GM23338 (cell line): ENCODE measurements around the gene ST3GAL6. TPM values are rescaled to one million over a fixed set of nuclear protein-coding genes. Genes with fewer than 3 reads are reported as not detected.

Experiments used
- STAT1 ChIP-seq: IDR thresholded peaks from one replicate; pipeline ENCODE4 v1.6.1; 2016; ENCODE audit warnings: antibody characterized with exemption; ENCODE audit not compliant: unreplicated experiment
- polyA plus RNA-seq: library from polyadenylated mRNA; unstranded; fragments of >200 nt; fragmentation: Nextera tagmentation; extraction: Ambion mirVana; gene quantifications from 2 replicates; pipeline ENCODE4 v1.2.1, GENCODE V29; 2016
- small RNA-seq: library from RNA; depleted of rRNA; stranded (forward); fragments of <200 nt; gene quantifications from one replicate; pipeline ENCODE3, GENCODE V24; 2014; ENCODE audit warnings: low replicate concordance
- total RNA-seq: library from RNA; depleted of rRNA; stranded (reverse); fragments of >200 nt; shearing (Covaris generic); gene quantifications from 2 replicates; pipeline ENCODE4 v1.2.3, GENCODE V29; 2014; rRNA removed

Gene ST3GAL6
- total and polyA plus RNA-seq, 2 experiments from 2014 or later, result 4.7 to 8.1 TPM

DNA sequence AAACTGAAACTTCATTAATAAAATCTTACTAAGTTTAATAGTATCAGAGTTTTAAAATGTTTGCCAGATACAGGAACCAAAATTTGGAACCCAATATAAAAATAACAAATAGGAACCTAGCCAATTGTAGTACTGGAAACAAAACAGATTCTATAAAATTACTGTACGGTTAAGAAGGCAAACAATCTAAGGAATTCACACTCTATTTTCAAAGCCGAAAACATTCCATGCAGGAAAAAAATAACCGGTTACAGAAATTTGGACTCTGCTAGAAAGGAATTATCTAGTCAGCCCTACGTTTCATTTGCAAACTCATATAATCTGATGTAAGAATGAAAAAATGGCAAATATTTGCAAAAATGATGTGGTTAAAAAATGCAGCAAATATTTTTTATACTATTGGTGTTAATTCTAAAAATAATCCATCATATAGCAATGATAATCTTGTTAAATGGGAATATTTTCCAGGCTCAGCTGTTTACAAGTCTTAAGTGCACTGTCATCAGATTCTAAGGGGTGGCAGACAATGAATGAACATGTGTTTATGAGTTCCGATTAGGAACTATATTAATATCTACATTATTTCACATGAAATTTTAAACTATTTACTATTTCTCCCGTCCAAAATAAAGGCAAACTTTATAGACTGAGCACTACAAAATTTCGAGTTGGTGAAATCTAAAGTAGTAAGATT, 80.3 kb downstream of the ST3GAL6 start (continued):
- no peak for TF ChIP-seq STAT1

Small RNA genes lying within 50 kb of the gene (small RNA-seq; reads per million reads assigned to genes)
- 0.10 reads per million for gene RNU6-26P

Other genes starting within 250 kb of the ST3GAL6 start
- 92.7 and 99.9 TPM in 2 replicates for gene CLDND1, start 240.4 kb upstream of the ST3GAL6 start, total RNA-seq
- gene CLDND1, start 240.4 kb upstream of the ST3GAL6 start, polyA plus RNA-seq, result 57.5 and 59.8 TPM in 2 replicates
- not detected in 2 replicates for gene GPR15, start 231.4 kb upstream of the ST3GAL6 start, total RNA-seq
- gene GPR15, start 231.4 kb upstream of the ST3GAL6 start, polyA plus RNA-seq, result 0.35 TPM in 1 of 2 replicates, not detected in the other
- gene CPOX, start 169.7 kb upstream of the ST3GAL6 start, total RNA-seq, result 32.5 and 38.3 TPM in 2 replicates
- gene CPOX, start 169.7 kb upstream of the ST3GAL6 start, polyA plus RNA-seq, result 12.4 and 13.3 TPM in 2 replicates
- gene DCBLD2, start 138.4 kb downstream of the ST3GAL6 start, total RNA-seq, result 69.7 and 75.4 TPM in 2 replicates
- 24.0 and 25.9 TPM in 2 replicates for gene DCBLD2, start 138.4 kb downstream of the ST3GAL6 start, polyA plus RNA-seq